CD1c-positive myeloid dendritic cell (primary cell): ENCODE data around the gene PCYT2.

Experiments
- DNase-seq: peaks from one replicate; pipeline ENCODE4 v3.0.0-alpha.2; 2016; ENCODE audit errors: extremely low spot score

Gene PCYT2

GRCh38 chr17:81944858-81945257, 33.7 kb upstream of the PCYT2 start:
- DNase-seq: no peak

- no peak for DNase-seq
These were observed 31.0 kb upstream of the PCYT2 start for GRCh38 chr17:81942167-81942553.

GRCh38 chr17:81941484-81942166, 30.4 kb upstream of the PCYT2 start:
- no peak for DNase-seq

GRCh38 chr17:81940538-81941483, 29.6 kb upstream of the PCYT2 start:
- DNase-seq: no peak

- DNase-seq: no peak
These were observed 28.7 kb upstream of the PCYT2 start for GRCh38 chr17:81939881-81940385.

- no peak for DNase-seq
These were observed 28.0 kb upstream of the PCYT2 start for GRCh38 chr17:81939218-81939617.

- DNase-seq: no peak
These were observed 24.5 kb upstream of the PCYT2 start for GRCh38 chr17:81935709-81936084.

- no peak for DNase-seq
These were observed 23.9 kb upstream of the PCYT2 start for GRCh38 chr17:81934850-81935708.

- no peak for DNase-seq
These were observed 23.0 kb upstream of the PCYT2 start for GRCh38 chr17:81934098-81934757.

- no peak for DNase-seq
These were observed 22.0 kb upstream of the PCYT2 start for GRCh38 chr17:81933178-81933699.

- DNase-seq: no peak
These were observed 21.3 kb upstream of the PCYT2 start for GRCh38 chr17:81932333-81932983.

GRCh38 chr17:81931557-81932332, 20.5 kb upstream of the PCYT2 start:
- DNase-seq: no peak

- DNase-seq: no peak
These were observed 20.0 kb upstream of the PCYT2 start for GRCh38 chr17:81931189-81931556.

GRCh38 chr17:81930142-81931125, 19.2 kb upstream of the PCYT2 start:
- DNase-seq: no peak

GRCh38 chr17:81929253-81930141, 18.3 kb upstream of the PCYT2 start:
- DNase-seq: no peak

- DNase-seq: no peak
These were observed 17.5 kb upstream of the PCYT2 start for GRCh38 chr17:81928544-81929252.
